Measurements from ENCODE around the gene NPAS3.

DNA sequence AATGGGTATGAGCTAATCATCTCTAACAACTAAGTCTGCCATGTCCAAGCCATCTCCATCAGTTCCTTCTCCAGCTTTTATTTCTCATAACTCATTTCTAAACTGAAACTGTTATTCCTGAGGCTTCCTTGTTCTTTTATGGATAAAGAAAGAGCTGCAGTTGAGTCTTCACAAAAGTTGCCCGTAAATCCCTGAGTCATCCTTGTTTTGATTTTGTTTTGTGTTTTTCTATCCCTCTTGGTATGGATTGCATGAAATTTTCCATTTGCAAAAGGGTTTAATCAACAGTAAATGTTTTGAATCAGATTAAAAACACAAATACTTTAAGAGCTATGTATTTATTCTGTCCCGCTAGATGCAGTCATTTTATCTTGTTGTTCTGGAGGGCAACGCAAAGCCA lies 721.6 kb downstream of the NPAS3 start:
- TF ChIP-seq, protein P1, sequence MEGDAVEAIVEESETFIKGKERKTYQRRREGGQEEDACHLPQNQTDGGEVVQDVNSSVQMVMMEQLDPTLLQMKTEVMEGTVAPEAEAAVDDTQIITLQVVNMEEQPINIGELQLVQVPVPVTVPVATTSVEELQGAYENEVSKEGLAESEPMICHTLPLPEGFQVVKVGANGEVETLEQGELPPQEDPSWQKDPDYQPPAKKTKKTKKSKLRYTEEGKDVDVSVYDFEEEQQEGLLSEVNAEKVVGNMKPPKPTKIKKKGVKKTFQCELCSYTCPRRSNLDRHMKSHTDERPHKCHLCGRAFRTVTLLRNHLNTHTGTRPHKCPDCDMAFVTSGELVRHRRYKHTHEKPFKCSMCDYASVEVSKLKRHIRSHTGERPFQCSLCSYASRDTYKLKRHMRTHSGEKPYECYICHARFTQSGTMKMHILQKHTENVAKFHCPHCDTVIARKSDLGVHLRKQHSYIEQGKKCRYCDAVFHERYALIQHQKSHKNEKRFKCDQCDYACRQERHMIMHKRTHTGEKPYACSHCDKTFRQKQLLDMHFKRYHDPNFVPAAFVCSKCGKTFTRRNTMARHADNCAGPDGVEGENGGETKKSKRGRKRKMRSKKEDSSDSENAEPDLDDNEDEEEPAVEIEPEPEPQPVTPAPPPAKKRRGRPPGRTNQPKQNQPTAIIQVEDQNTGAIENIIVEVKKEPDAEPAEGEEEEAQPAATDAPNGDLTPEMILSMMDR (conservative IDR thresholded peaks at IDR 0.05 in 1 of 2, IDR thresholded peaks at IDR 0.05 in 1 of 2; ENCODE audit: low read depth in 1 of 2, low read length in 2 of 2): no peak
- TF ChIP-seq EZH2 (IDR thresholded peaks at IDR 0.05; ENCODE audit: low read length, missing control alignments): no peak
